GM18951 (cell line): Measurements from ENCODE around the gene OCEL1.
A peak's percentile ranks its signal among the peaks of the same experiment; 100 is the strongest.

Source experiments
- POLR2A ChIP-seq: IDR thresholded peaks from 4 replicates; pipeline ENCODE4 v1.6.1; 2011; ENCODE audit warnings: mild to moderate bottlenecking; ENCODE audit not compliant: insufficient read length, insufficient read depth; ENCODE audit errors: extremely low read depth
- in situ Hi-C: fragments of 300-500 bp; cut with MboI; formaldehyde crosslinking; loops from one replicate; pipeline ENCODE4 v1.12.0; 2022; ENCODE audit warnings: low sequenced_read_pairs, mixed read lengths, inconsistent platforms; ENCODE audit not compliant: unreplicated experiment

Gene OCEL1

GRCh38 chr19:17248011-17248776 lies 22.2 kb downstream of the OCEL1 start:
- in situ Hi-C loops, result no loop called here
- no peak for TF ChIP-seq POLR2A

DNA sequence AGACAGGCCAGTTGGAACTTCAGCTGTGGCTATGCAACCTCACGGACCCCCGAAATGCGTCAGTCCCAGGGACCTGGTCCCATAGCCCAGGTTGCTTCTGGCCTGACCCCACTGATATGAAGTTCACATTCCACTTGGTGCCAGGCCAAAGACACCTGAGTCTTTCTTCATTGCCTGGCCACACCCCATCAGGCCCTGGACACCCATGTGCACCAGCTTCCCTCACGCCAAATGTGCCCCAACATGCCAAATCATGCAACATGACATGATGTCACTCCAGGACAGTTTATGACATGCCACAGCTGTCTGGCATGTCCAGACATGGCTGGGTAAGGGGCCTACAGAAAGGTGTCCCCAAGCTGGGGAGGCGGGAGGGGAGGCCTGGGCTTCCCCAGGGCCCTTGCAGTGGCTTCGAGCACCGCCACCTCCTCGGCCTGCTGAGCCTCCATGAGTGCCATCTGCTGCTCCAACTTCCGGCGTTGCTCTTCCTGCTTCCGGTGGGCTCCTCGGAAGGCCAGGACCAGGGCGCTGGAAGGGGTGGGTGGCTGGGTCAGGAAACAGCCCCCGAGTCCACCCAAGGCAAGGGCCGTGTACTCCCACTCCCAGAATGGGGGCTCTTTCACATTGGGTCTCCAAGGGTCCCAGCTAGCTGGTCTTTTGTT lies 24.0 kb downstream of the OCEL1 start:
- in situ Hi-C loops, result no loop called here
- no peak for TF ChIP-seq POLR2A

DNA sequence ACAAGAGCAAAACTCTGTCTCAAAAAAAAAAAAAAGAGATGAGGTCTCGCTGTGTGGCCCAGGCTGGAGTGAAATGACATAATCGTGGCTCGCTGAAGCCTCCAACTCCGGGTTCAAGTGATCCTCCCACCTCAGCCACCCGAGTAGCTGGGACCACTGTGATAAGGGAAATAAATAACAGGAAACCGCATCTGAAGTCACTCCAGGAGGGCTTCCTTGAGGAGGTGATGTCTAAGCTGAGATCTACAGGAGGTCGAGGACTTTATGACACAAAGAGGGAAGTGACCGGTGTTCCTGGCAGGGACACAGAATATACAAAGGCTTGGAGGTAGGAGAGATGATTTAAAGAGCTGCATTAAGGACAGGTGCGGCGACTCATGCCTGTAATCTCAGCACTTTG lies 28.6 kb downstream of the OCEL1 start:
- TF ChIP-seq POLR2A, result no peak

GRCh38 chr19:17255150-17255621 lies 29.2 kb downstream of the OCEL1 start:
- in situ Hi-C loops, result no loop called here
- no peak for TF ChIP-seq POLR2A

More for the DNA sequence above, 28.6 kb downstream of the OCEL1 start:
- in situ Hi-C loops, result no loop called here

GRCh38 chr19:17256130-17256529 lies 30.1 kb downstream of the OCEL1 start:
- TF ChIP-seq POLR2A, result no peak
- in situ Hi-C loops, result no loop called here

DNA sequence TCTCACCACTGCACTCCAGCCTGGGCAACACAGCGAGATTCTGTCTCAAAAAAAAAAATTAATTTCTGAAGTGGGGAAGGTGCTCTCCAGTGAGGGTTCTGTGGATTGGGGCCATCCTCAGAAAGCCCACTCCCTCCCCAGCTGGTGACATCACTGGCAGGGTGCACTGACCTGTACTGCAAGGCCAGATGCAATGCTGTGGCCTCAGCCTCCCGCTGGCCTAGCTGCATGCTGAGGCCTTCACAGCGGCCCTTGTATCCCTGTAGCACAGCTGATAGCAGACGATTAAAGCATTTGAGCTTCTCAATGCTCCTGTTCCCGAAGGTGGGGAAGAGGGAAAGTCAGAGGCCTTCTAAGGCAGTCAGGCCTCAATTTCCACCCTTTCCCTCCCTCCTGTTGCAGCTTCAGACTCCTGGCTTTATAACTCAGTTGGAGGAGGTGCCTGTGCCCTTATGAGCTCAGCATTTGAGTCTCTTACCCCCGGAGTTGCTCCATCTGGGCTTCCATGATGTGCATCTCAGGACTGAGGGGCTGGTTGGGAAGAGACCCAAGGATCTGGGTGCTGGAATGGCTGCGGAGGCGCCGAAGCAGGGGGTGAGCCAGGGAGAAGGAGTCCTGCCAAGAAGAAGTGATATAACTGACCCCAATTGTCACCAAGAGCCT lies 33.2 kb downstream of the OCEL1 start:
- in situ Hi-C loops, result no loop called here
- TF ChIP-seq POLR2A, result no peak

- in situ Hi-C loops, result no loop called here
- no peak for TF ChIP-seq POLR2A
Measured at GRCh38 chr19:17259934-17260333, 33.9 kb downstream of the OCEL1 start.

DNA sequence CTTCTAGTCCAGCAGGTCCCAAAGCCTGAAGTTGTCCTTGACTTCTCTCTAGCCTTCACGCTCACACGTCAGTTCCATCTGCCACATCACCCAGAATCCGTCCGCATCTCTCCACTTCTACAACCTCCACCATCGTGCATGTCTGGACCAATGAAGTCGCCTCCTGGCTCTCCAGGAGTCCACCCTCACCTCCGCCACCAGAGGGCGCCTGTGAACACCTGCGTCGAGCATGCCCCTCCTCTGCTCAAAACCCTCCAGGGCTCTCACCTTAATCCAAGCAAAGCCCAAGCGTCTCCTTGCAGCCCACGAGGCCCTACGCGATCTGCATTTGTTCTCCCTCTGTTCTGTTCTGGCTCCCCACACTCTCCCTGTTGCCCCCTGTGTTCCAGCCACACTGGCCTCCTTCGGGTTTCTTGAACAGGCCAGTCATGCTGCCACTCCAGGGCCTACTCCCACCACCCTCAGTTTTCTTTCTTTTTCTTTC lies 34.9 kb downstream of the OCEL1 start:
- TF ChIP-seq POLR2A, result no peak
- in situ Hi-C loops, result no loop called here

GRCh38 chr19:17262557-17262956 lies 36.5 kb downstream of the OCEL1 start:
- in situ Hi-C loops, result no loop called here
- TF ChIP-seq POLR2A, result no peak

DNA sequence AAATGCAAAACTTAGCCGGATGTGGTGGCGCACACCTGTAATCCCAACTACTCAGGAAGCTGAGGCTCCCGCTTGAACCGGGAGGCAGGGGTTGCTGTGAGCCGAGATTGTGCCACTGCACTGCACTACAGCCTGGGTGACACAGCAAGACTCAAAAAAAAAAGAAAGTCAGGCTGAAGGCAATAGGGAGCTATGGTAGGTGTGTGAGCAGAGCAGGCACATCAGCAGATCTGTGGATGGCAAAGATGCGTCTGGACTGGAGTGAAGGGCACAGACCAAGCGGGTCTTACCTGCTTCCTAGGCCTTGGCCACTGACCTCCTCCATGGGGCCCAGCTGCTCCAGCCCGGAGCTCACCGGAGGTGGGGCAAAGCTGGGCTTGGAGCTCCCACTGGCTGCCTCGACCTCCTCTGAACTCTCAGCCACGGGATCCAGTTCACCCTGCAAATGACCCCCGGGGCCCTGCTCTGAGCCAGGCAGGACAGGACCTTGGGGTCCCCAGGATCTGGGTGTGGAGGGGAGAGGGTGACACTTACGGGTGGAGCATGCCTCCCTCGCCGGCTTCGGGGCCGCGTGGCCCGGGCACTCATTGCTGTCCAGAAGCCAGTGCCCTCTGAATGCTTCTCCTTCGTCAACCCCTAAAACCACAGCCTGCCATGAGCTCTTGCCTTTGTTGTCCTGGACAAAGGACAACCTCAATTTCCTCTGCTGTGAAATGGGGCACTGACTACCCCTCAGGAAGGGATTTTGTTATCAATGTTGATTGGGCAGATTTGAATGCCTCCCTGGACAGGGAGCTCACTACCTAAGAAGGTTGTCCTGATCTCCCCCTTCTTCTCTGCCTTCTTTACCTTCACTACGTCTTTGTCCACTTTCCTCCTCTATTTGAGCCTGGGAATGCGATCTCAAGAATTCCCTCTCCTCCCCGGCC lies 38.0 kb downstream of the OCEL1 start:
- in situ Hi-C loops, result no loop called here
- no peak for TF ChIP-seq POLR2A

DNA sequence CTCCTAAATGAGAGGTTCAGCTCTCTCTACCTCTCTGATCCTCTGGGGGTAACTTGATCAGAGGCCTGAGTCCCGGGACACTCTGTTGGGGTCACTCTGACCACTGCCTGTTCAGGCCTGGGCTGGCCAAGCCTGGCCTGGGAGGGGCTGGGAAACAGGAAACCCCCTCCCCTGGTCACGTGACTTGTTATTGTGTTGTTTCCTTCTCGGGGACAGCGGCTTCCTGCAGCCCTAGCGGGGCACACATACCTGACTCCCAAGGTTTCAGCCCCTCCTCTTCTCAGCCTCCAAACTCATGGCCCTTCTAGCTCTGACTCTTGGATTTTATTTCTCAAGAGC lies 38.6 kb downstream of the OCEL1 start, which contains the start of gene USHBP1:
USHBP1 (minus strand) TSS at position 105 of the 339 bp plus-strand sequence. CDS start 446 bp downstream, outside the sequence.
- in situ Hi-C loops, result no loop called here
- no peak for TF ChIP-seq POLR2A

DNA sequence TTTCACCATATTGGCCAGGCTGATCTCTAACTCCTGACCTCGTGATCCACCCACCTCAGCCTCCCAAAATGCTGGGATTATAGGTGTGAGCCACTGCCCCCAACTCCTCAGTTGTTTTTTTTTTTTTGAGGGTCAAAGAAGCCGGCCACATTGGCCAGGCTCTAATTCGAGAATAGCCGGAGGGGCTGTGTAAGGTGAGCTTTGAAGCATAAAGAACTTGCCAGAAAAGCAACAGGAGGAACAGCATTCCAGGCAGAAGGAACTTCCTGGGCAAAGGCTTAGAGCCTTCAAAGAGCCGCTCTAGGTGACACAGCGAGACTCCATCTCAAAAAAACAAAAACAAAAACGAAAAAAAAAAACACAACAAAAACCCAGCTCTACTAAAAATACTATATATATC lies 40.0 kb downstream of the OCEL1 start:
- no peak for TF ChIP-seq POLR2A
- in situ Hi-C loops, result no loop called here

- peak; percentile 38 for TF ChIP-seq POLR2A
- in situ Hi-C loops, result no loop called here
Measured at GRCh38 chr19:17266589-17266974, 40.6 kb downstream of the OCEL1 start.
